OCI-LY1 (cell line): ENCODE measurements around the gene NELL2.

Experiments
- H2AFZ ChIP-seq: fragments of 200-600 bp; sonication (generic), shearing (Covaris generic); 2 replicates; pipeline ENCODE4 v1.6.0; 2014; ENCODE audit warnings: antibody characterized with exemption, mild to moderate bottlenecking, low read length
- H3F3A ChIP-seq: fragments of 200-600 bp; sonication (generic), shearing (Covaris generic); 2 replicates; pipeline ENCODE4 v1.6.0; 2014; ENCODE audit warnings: mild to moderate bottlenecking, antibody characterized with exemption, low read length, moderate library complexity; ENCODE audit not compliant: insufficient read depth
- H3K27ac ChIP-seq: fragments of 200-600 bp; sonication (generic); 2 replicates; pipeline ENCODE4 v1.5.1; 2014; ENCODE audit warnings: low read length, mixed run types, mild to moderate bottlenecking, low read depth; ENCODE audit not compliant: poor library complexity, severe bottlenecking
- H3K27me3 ChIP-seq: fragments of 200-600 bp; sonication (generic); 2 replicates; pipeline ENCODE4 v1.6.0; 2014; ENCODE audit warnings: antibody characterized with exemption, mild to moderate bottlenecking, low read length, moderate library complexity; ENCODE audit not compliant: insufficient read depth
- H3K36me3 ChIP-seq: fragments of 200-600 bp; sonication (generic); 2 replicates; pipeline ENCODE4 v1.6.1; 2014; ENCODE audit warnings: mild to moderate bottlenecking, antibody characterized with exemption, low read length, moderate library complexity, mixed read lengths; ENCODE audit not compliant: insufficient read depth
- H3K4me1 ChIP-seq: fragments of 200-600 bp; sonication (generic); 2 replicates; pipeline ENCODE4 v1.5.1; 2014; ENCODE audit warnings: mild to moderate bottlenecking, low read length, moderate library complexity; ENCODE audit not compliant: insufficient read depth, severe bottlenecking
- H3K4me2 ChIP-seq: fragments of 200-600 bp; sonication (generic), shearing (Covaris generic); 2 replicates; pipeline ENCODE4 v1.6.1; 2014; ENCODE audit warnings: low read length
- H3K4me3 ChIP-seq: fragments of 200-600 bp; sonication (generic); 2 replicates; pipeline ENCODE4 v1.5.1; 2014; ENCODE audit warnings: low read length, low read depth, mild to moderate bottlenecking, mixed read lengths; ENCODE audit not compliant: poor library complexity, severe bottlenecking
- H3K79me2 ChIP-seq: fragments of 200-600 bp; shearing (Covaris generic); 2 replicates; pipeline ENCODE4 v1.6.1; 2016; ENCODE audit warnings: mixed run types, low read length, mixed read lengths; ENCODE audit not compliant: insufficient read depth
- H3K9ac ChIP-seq: fragments of 200-600 bp; sonication (generic), shearing (Covaris generic); 2 replicates; pipeline ENCODE4 v1.6.1; 2014; ENCODE audit warnings: mild to moderate bottlenecking, low read length, mixed read lengths
- H3K9me2 ChIP-seq: fragments of 200-600 bp; sonication (generic), shearing (Covaris generic); 2 replicates; pipeline ENCODE4 v1.6.1; 2014; ENCODE audit warnings: low read depth, mild to moderate bottlenecking, low read length, mixed read lengths
- H3K9me3 ChIP-seq: fragments of 200-600 bp; shearing (Covaris generic); 2 replicates; pipeline ENCODE4 v1.6.1; 2014; ENCODE audit warnings: low read length, mixed read lengths
- H4K20me1 ChIP-seq: fragments of 200-600 bp; sonication (generic), shearing (Covaris generic); 2 replicates; pipeline ENCODE4 v1.6.0; 2016; ENCODE audit warnings: mild to moderate bottlenecking, low read length; ENCODE audit not compliant: insufficient read depth
- EZH2 ChIP-seq: fragments of 200-600 bp; sonication (generic), shearing (Covaris generic); IDR thresholded peaks from 2 replicates; pipeline ENCODE4 v1.8.0; 2017; ENCODE audit warnings: borderline replicate concordance, mixed run types, mild to moderate bottlenecking, antibody characterized with exemption, low read length, moderate library complexity, mixed read lengths
- TF ChIP-seq, protein P1 (sequence below): fragments of 200-600 bp; sonication (generic), shearing (Covaris generic); IDR thresholded peaks from 2 replicates; pipeline ENCODE4 v1.5.1; 2017; ENCODE audit warnings: mild to moderate bottlenecking, antibody characterized with exemption, low read length, moderate library complexity, mixed read lengths

Gene NELL2

DNA sequence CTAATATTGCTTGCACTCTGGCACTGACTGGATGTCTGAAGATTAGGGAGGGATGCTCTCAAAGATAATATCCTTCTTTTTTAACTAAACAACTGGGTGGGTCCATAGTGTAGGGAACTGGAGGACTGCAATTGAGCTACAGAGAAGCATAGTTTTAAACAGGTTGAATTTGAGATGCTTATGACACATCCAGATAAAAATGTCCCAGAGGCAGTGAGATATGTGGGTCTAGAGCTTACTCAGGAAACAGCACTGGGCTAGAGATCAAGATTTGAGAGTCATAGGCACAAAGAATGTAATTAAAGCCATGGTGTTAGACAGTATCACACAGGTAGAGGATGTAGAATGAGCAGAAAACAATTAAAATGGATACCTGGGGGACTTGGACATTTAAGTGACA, 198.4 kb downstream of the NELL2 start:
- no peak overlapping the region for H3K9ac ChIP-seq
- no peaks in the 10 kb centered on the region for H3K9me2 ChIP-seq
- H3K79me2 ChIP-seq, result no peaks in the 10 kb centered on the region
- TF ChIP-seq, protein P1, sequence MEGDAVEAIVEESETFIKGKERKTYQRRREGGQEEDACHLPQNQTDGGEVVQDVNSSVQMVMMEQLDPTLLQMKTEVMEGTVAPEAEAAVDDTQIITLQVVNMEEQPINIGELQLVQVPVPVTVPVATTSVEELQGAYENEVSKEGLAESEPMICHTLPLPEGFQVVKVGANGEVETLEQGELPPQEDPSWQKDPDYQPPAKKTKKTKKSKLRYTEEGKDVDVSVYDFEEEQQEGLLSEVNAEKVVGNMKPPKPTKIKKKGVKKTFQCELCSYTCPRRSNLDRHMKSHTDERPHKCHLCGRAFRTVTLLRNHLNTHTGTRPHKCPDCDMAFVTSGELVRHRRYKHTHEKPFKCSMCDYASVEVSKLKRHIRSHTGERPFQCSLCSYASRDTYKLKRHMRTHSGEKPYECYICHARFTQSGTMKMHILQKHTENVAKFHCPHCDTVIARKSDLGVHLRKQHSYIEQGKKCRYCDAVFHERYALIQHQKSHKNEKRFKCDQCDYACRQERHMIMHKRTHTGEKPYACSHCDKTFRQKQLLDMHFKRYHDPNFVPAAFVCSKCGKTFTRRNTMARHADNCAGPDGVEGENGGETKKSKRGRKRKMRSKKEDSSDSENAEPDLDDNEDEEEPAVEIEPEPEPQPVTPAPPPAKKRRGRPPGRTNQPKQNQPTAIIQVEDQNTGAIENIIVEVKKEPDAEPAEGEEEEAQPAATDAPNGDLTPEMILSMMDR, result no peak
- no peaks in the 10 kb centered on the region for H3K27me3 ChIP-seq
- H3F3A ChIP-seq, result no peaks in the 10 kb centered on the region
- peaks cover 59% of the 10 kb centered on the region for H3K4me1 ChIP-seq
- no peak overlapping the region for H2AFZ ChIP-seq
- peak overlapping the region; percentile 14; the same call in 1 of the 2 replicates for H3K4me2 ChIP-seq
- H4K20me1 ChIP-seq, result no peaks in the 10 kb centered on the region
- peak overlapping the region; percentile 43 for H3K27ac ChIP-seq
- H3K4me3 ChIP-seq, result no peak overlapping the region
- H3K9me3 ChIP-seq, result no peaks in the 10 kb centered on the region
- H3K36me3 ChIP-seq, result no peaks in the 10 kb centered on the region

DNA sequence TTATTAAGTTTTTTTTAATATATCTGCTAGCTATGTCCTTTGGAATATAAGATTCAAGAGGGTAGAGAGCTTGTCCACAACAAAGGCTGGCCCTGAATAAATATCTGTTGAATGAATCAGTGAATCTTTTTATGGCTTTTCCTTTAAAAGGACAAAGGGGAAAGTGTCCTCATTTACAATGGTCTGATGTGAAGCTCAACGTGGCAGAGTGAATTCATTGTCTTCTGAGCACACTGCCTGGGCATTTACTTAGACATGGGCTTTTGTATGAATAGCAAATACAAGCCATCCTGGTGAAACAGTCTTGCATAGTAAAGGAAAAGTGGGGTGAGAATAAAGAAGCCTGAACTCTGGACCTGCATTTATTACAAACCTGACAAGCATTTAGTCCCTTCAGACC, 201.2 kb downstream of the NELL2 start:
- Histone ChIP-seq H3F3A (no peaks in the 10 kb centered on the region), H3K4me2 (no peak overlapping the region), H4K20me1 (no peaks in the 10 kb centered on the region), H2AFZ (no peak overlapping the region), H3K27me3 (no peaks in the 10 kb centered on the region), H3K4me1 (peaks cover 59% of the 10 kb centered on the region), H3K9me2 (no peaks in the 10 kb centered on the region), H3K9me3 (peaks cover 4% of the 10 kb centered on the region; the same call in 1 of the 2 replicates), H3K9ac (no peak overlapping the region), H3K27ac (peak overlapping the region; percentile 3), H3K4me3 (no peak overlapping the region), H3K79me2 (no peaks in the 10 kb centered on the region), H3K36me3 (0 out of 2 replicates have a peak, but pooled peaks cover 5% of the 10 kb centered on the region)
- TF ChIP-seq, protein P1, result no peak
- no peak for TF ChIP-seq EZH2

DNA sequence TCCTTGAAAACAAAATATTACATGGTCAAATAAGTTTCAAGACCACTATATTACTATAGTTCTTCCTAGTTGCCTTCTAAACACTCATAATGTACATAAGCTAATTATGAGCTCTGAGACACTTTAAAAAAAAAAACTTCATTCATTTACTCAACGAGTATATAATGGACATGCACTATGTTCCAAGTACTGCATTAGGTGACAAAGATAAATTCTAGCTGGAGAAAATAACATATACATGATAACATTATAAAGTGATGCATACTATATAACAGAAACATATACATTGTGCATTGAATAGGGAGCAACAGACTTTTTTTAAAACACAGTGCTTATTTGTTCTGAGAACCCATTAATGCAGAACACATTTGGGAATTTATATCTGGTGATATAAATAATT, 202.3 kb downstream of the NELL2 start:
- no peak overlapping the region for H3K4me3 ChIP-seq
- H2AFZ ChIP-seq, result no peak overlapping the region
- peaks cover 49% of the 10 kb centered on the region for H3K4me1 ChIP-seq
- H3K79me2 ChIP-seq, result no peaks in the 10 kb centered on the region
- 0 out of 2 replicates have a peak, but pooled peaks cover 5% of the 10 kb centered on the region for H3K36me3 ChIP-seq
- no peaks in the 10 kb centered on the region for H3F3A ChIP-seq
- TF ChIP-seq EZH2, result no peak
- TF ChIP-seq, protein P1, result no peak
- H4K20me1 ChIP-seq, result no peaks in the 10 kb centered on the region
- peaks cover 4% of the 10 kb centered on the region; the same call in 1 of the 2 replicates for H3K9me3 ChIP-seq
- H3K4me2 ChIP-seq, result no peak overlapping the region
- no peak overlapping the region for H3K9ac ChIP-seq
- no peaks in the 10 kb centered on the region for H3K27me3 ChIP-seq
- no peak overlapping the region for H3K27ac ChIP-seq
- no peaks in the 10 kb centered on the region for H3K9me2 ChIP-seq
